ENCODE measurements around the gene UBE2O. TPM values are rescaled to one million over a fixed set of nuclear protein-coding genes. Genes with fewer than 3 reads are reported as not detected.

The UBE2O gene
- total RNA-seq, 6 experiments from 2014 or later, result 24.3 to 26.0 (median 24.5) TPM

DNA sequence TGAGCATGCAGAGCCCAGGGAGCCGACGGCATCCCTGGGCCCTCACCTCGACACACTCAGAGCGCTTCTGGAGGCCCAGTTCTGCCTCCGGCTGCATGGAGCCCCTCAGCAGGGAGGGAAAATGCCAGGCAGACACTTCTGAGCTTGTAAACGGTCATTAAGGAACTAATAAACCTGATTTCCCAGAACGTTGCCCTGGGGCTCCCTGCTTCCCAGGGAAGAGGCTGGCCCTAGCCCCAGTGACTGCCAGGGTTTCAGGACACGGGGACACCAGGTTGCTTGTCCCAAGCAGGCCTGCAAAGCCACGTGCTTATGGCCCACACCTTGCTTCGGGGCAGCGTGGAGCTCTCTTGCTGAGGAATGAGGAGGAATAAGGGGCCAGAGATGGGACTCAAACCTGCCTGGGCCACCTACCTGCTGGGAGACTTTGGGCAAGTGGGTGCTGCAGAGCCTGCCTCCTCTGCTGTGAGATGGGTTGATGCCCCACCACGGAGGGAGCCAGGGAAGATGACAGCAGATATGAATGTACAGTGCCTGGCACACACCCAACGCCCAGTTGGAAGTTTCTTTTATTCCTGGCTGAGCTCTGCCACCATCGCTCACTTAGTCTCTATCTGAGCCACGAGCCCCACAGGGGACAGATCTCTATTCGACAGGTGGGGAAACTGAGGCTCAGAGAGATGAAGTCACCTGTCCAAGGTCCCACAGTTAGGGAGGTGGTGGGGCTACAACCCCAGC, 42.9 kb upstream of the UBE2O start:
- Mint-ChIP-seq H3K4me1 (ENCODE audit: low read depth) (peaks cover 52% of the 10 kb centered on the region), H3K4me3 (no peak overlapping the region), H3K27me3 (ENCODE audit: insufficient read depth) (no peaks in the 10 kb centered on the region; the same call in 1 of the 2 replicates), H3K27ac (no peak overlapping the region), H3K36me3 (ENCODE audit: low read depth) (no peaks in the 10 kb centered on the region), H3K9me3 (no peaks in the 10 kb centered on the region)
- DNase-seq, result no peak
- no peak for TF ChIP-seq CTCF (IDR thresholded peaks at IDR 0.05)

GRCh38 chr17:76493505-76494167, 40.7 kb upstream of the UBE2O start:
- H3K4me3 Mint-ChIP-seq, result peak overlapping the region; percentile 74

DNA sequence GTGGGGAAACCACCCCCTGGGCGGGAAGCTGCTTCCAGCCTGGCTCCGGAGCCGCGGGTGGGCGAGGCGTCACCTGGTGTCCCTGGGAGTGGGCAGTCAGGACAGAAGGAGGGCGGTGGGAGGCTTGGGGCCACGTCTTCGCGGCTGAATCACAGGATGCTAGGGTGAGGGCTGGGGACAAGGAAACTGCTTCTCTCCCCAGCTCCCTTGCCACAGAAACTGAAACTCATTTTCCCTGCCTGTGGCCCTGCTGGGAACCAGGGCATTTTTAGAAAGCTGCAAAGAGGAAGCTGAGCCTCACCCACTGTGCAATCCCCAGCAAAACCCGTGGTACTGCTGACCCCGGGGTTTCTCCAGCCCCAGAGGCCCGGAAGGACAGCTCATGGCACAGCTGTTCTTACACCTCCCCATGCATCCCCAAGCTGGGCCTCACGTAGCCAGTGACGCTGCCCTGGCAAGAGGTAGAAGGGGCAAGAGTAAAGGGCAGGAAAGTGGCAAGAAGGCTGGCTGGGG, 40.1 kb upstream of the UBE2O start:
- peak overlapping the region; percentile 78 for H3K27ac Mint-ChIP-seq
- no peaks in the 10 kb centered on the region for H3K9me3 Mint-ChIP-seq
- peaks cover 25% of the 10 kb centered on the region for H3K4me1 Mint-ChIP-seq (ENCODE audit: low read depth)
- H3K36me3 Mint-ChIP-seq (ENCODE audit: low read depth), result no peaks in the 10 kb centered on the region
- DNase-seq, result peak; percentile 72
- no peak for TF ChIP-seq CTCF (IDR thresholded peaks at IDR 0.05)
- H3K27me3 Mint-ChIP-seq (ENCODE audit: insufficient read depth), result no peaks in the 10 kb centered on the region; the same call in 1 of the 2 replicates
- H3K4me3 Mint-ChIP-seq, result peak overlapping the region; percentile 74

More at GRCh38 chr17:76493505-76494167, 40.7 kb upstream of the UBE2O start:
- DNase-seq, result no peak
- Mint-ChIP-seq H3K9me3 (no peaks in the 10 kb centered on the region), H3K36me3 (ENCODE audit: low read depth) (no peaks in the 10 kb centered on the region), H3K27me3 (ENCODE audit: insufficient read depth) (no peaks in the 10 kb centered on the region; the same call in 1 of the 2 replicates), H3K27ac (peak overlapping the region; percentile 78), H3K4me1 (ENCODE audit: low read depth) (peaks cover 31% of the 10 kb centered on the region)
- no peak for TF ChIP-seq CTCF (IDR thresholded peaks at IDR 0.05)

- H3K27me3 Mint-ChIP-seq (ENCODE audit: insufficient read depth), result no peaks in the 10 kb centered on the region; the same call in 1 of the 2 replicates
- H3K27ac Mint-ChIP-seq, result peak overlapping the region; percentile 78
- H3K4me1 Mint-ChIP-seq (ENCODE audit: low read depth), result peaks cover 18% of the 10 kb centered on the region
- H3K9me3 Mint-ChIP-seq, result no peaks in the 10 kb centered on the region
- no peaks in the 10 kb centered on the region for H3K36me3 Mint-ChIP-seq (ENCODE audit: low read depth)
- H3K4me3 Mint-ChIP-seq, result peak overlapping the region; percentile 74
- TF ChIP-seq CTCF (IDR thresholded peaks at IDR 0.05), result no peak
- DNase-seq, result no peak
These were observed 39.4 kb upstream of the UBE2O start for GRCh38 chr17:76492123-76492988.
